ENCODE results near the gene SCTR.

Gene SCTR

GRCh38 chr2:119522671-119523070 is 1.6 kb downstream of the SCTR start:
- no peak for DNase-seq

GRCh38 chr2:119521433-119522050 is 2.7 kb downstream of the SCTR start:
- no peak for DNase-seq

- DNase-seq = no peak
Measured at GRCh38 chr2:119520696-119521432, 3.4 kb downstream of the SCTR start.

GRCh38 chr2:119519057-119519408 is 5.2 kb downstream of the SCTR start:
- no peak for DNase-seq

DNA sequence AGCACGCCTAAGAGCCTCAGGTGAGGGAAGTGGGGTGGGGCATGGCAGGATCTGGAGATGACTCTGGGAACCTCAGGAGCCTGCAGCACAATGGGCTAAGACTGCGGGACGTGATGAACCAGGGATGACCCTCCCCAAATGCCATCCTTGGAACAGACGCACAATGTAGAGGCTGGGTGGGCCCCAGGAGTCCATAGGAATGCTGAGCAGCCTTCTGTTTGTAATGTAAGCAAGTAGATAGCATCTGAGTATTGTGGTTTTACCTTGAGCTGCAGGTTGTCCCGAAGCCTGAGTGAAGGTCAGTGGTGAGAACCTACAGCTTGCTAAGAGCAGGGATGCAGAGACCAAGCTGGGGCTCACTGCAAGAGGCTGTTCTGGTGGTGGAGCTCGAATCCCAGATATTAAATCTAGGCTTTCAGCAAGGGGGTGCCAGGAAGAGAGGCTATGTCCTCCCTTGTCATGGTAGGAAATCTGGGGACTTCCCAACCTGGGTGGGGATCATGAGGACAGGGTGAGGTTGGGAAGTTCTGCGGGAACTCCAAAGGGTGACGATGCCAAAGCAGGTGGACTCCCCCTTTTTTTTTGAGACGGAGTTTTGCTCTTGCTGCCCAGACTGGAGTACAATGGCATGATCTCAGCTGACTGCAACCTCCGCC is 5.8 kb downstream of the SCTR start:
- DNase-seq = no peak

DNA sequence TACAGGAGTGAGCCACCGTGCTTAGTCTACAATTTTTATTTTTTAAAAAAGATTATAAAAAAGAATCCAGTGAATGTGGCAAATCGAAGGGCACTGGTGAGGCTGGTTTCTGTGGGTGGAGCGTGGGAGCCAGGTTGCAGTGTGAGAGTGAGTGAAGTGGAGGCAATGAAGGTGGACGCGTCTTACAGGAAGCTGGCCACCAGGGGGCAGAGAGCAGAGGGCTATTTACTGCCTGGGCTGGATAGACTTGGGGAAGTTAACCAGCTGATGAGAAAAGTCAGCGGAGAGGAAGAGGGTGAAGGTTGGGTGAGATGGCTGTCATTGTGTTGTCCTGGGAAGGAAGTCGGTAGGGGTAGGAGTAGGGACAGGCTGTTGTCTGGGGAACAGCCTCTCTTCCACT is 6.8 kb downstream of the SCTR start:
- peak; percentile 74 for DNase-seq

GRCh38 chr2:119516121-119516520 is 8.2 kb downstream of the SCTR start:
- DNase-seq = no peak

DNA sequence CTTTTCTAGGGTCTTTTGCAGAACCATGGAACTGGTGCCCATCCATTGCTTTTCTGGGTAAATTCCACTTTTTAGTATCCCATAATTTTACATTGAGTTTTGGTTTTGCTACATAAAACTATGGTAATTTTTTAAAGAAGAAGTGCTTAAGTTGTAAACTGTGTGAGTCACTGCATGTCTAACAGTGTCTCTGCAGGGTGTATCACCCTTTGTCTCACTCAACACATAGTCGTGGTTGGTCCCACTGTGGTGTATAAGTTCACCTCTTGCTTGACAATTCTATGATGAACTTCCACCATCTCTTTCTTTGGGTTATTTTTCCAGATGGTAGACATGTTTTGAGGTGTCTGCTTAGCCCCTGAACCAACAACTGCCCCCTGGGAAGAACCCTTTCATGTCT is 10.5 kb downstream of the SCTR start:
- DNase-seq = no peak

- DNase-seq = no peak
Measured at GRCh38 chr2:119512946-119513345, 11.3 kb downstream of the SCTR start.

DNA sequence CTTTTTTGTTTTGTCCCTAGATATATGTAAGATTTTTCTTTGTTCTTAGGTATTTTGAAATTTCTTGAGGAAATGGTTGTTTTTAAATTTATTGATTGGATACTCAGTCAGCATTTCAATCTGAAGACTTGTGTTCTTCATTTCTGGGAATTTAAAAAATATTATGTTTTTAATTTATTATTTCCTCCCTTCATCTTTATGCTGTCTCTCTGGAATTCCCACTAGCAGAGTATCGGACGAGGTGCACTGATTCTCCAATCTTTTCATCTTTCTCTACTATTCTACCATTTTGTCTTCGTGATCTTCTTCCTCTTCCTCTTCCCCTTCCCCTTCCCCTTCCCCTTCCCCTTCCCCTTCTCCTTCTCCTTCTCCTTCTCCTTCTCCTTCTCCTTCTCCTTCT is 12.3 kb downstream of the SCTR start:
- DNase-seq = no peak

- DNase-seq = no peak
Measured at GRCh38 chr2:119508756-119509155, 15.5 kb downstream of the SCTR start.

DNA sequence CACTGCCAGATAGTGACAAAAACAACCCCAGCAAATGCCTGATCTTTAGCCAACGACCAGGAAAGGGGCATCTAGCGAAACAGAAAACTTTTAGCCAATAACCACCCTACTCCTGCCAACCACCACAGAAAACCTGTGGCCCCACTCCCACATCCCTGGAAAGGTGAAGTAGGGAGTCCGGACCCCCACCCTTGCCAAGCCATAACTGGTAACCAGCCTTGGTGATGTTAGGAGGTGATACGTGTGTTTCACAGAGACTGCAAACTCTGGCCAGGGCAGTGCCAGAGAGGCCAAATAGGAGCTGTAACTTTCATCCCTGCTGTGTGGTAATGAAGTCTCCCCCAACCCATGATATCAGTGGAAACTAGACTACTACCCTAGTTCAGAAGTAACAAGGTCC is 27.6 kb downstream of the SCTR start:
- DNase-seq = no peak

GRCh38 chr2:119495948-119496347 is 28.3 kb downstream of the SCTR start:
- DNase-seq = no peak

GRCh38 chr2:119494163-119494790 is 30.0 kb downstream of the SCTR start:
- no peak for DNase-seq

GRCh38 chr2:119491776-119492525 is 32.3 kb downstream of the SCTR start:
- no peak for DNase-seq

DNA sequence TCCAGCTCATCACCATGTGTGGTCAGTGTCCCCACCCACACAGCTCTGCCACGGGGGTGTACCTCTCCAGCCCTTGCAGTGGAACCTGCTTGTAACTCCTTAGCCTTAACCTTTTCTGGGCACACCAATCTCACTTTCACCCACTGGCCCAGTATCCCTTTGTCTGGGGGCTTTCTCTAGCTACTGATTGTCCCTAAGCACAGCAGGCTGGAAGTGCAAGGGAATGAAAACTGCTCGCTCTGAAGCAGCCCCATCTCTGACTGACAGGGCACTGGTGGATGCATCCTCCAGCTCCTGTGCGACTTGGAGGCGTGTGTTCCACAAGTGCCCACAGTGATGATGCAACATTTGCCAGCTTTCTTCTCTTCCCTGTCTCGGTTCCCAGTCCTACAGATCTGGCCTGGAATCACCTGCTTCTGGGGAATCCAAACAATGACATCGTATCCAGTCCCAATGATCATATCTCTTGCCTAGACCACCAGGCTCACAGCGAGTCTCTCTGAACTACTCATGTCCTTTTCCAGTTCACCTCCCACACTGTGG is 33.6 kb downstream of the SCTR start:
- no peak for DNase-seq

GRCh38 chr2:119490106-119490505 is 34.2 kb downstream of the SCTR start:
- DNase-seq = no peak

DNA sequence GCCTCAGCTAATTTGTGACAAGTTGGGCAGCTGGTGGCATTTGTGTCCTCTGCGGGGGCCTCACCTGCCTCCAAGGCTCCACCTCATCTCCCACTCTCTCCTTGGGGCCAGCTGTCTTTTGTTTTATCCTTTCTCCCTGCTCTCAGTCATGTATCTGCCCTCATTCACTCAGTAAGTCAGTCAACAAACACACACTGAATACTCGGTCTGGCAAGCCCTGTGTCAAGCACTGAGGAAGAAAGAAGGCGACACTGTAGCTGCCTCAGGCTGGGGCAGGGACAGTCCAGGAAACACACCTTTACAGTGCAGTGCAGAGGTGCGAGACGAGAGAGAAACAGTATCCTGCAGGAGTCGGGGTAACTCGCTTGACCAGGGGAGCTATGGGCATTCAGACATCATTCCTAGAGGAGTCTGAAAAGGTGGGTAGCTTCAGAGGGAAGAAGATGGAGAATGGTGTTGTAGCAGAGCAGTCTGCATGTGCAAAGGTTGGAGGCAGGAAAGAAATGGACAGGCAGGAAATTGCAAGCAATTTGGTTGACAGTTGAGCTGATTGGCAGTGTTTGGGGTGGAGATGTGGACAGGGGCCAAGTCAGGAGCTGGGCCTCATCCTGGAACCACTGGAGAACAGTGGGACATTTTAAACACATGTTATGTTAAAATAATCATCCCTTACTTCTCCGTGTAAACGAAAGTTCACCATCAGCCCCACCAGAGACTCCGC is 34.9 kb downstream of the SCTR start:
- DNase-seq = no peak

- no peak for DNase-seq
Measured at GRCh38 chr2:119488245-119489214, 35.8 kb downstream of the SCTR start.

- DNase-seq = no peak
Measured at GRCh38 chr2:119487434-119488244, 36.6 kb downstream of the SCTR start.
